Psoas muscle (tissue), 8 donors: Measurements from ENCODE around the gene EDIL3. TPM values are rescaled to one million over a fixed set of nuclear protein-coding genes. Genes with fewer than 3 reads are reported as not detected.
"Not testable (repeated sequence)": the region's sequence is repeated elsewhere in the genome, so short reads cannot be mapped to it uniquely, and the experiment has no call there.

Experiments
- ATAC-seq, 4 donors: fragments of 200-7000 bp; cut with Tn5 transposase; one replicate each; pipeline ENCODE4 v1.9.1; 2020; ENCODE audit warnings: moderate library complexity in 3 of 4, mild to moderate bottlenecking in 2 of 4
- DNase-seq, 2 donors: peaks; one replicate each; pipeline ENCODE4 v3.0.0-alpha.2; 2020
- H3K27ac ChIP-seq: fragments of 200-600 bp; one replicate; pipeline ENCODE4 v1.8.0; 2022
- H3K27me3 ChIP-seq, 3 donors: fragments of 200-600 bp in 1 of 3; one replicate each; pipeline versions ENCODE4 v1.6.1 to v1.8.0; 2013 to 2022; ENCODE audit warnings: low read length in 2 of 3, mild to moderate bottlenecking in 2 of 3, moderate library complexity in 1 of 3; ENCODE audit not compliant: insufficient read depth in 3 of 3
- H3K36me3 ChIP-seq, 2 donors: fragments of 200-600 bp in 1 of 2; one replicate each; pipeline versions ENCODE4 v1.6.1 to v1.8.0; 2013 to 2022; ENCODE audit warnings: low read depth in 1 of 2, mild to moderate bottlenecking in 1 of 2, moderate library complexity in 1 of 2; ENCODE audit not compliant: insufficient read depth in 1 of 2
- H3K4me1 ChIP-seq: fragments of 200-600 bp; one replicate; pipeline ENCODE4 v1.8.0; 2022
- H3K4me3 ChIP-seq: fragments of 200-600 bp; one replicate; pipeline ENCODE4 v1.8.0; 2022; ENCODE audit warnings: mild to moderate bottlenecking
- H3K9me3 ChIP-seq: fragments of 200-600 bp; one replicate; pipeline ENCODE4 v1.8.0; 2022
- WGBS, 3 donors: extraction: QIAGEN DNeasy Blood & Tissue Kit; methylation state at CpG; one replicate each; pipeline versions ENCODE4 v1.1.6 to v1.1.7; 2013; 5-methylcytosine and 5-hydroxymethylcytosine counted together
- intact Hi-C, 2 donors: fragments of 100-400 bp; cut with DNase I; formaldehyde crosslinking; loops; one replicate each; pipeline versions ENCODE4 v1.11.0 to v1.14.2; 2022
- polyA plus RNA-seq, 3 donors: library from polyadenylated mRNA; stranded (reverse); fragments of 200-250 nt; gene quantifications; one replicate each; pipeline ENCODE4 v1.2.3, GENCODE V29; 2013
- total RNA-seq, 4 donors: library from RNA; stranded (reverse); fragmentation: NEBNext Ultra II Directional in 2 of 4; extraction: Animal tissue kit (Norgen Biotek cat#: 25700) in 2 of 4; gene quantifications; one replicate each; pipeline versions ENCODE4 v1.2.1 to v1.2.4, GENCODE V29; 2021 to 2023
- TF ChIP-seq, protein P1 (sequence below): fragments of 200-600 bp; IDR thresholded peaks from one replicate; pipeline ENCODE4 v1.8.0; 2022; ENCODE audit warnings: antibody characterized with exemption
- donor health status: healthy with polysubstance abuse.
- donor health status: DM: no; HTN: no; CAD: no; lungs with moderate emphysema.
- donor health status: Bipolar disorder and iron deficiency.
- donor health status: healthy.
- donor health status: DM: yes; HTN: yes; CAD: no.
- donor health status: DM: no; HTN: no; CAD: no.
- donor health status: DM: no; HTN: no; CAD: no.
- donor health status: DM: yes; HTN: yes; CAD: no.

The EDIL3 gene
- total and polyA plus RNA-seq, 7 donors, result 0.11 to 0.91 (median 0.34) TPM

DNA sequence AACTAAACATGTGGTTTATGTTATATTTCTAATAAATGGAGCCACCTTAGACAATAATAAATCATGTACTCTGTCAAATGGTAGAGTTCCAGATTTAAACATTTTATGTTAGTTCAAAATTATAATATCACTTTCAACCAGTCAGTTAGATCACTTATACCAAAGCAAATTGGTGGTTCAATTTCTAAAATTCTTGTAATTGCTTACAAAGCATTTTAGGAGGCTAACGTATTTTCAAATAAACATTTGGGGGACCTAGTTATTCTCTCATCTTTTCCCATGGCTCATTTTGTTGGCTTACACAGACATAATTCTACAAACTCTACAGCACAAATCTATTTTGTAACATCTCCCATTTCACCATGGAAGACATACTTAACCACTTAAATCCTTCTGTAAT lies 39.9 kb downstream of the EDIL3 start:
- ATAC-seq, result no peak
- intact Hi-C loops, result no loop called here
- Histone ChIP-seq H3K9me3 (no peaks in the 10 kb centered on the region), H3K27ac (no peak overlapping the region), H3K36me3 (no peaks in the 10 kb centered on the region), H3K27me3 (no peaks in the 10 kb centered on the region), H3K4me3 (no peak overlapping the region), H3K4me1 (no peaks in the 10 kb centered on the region)
- TF ChIP-seq, protein P1, sequence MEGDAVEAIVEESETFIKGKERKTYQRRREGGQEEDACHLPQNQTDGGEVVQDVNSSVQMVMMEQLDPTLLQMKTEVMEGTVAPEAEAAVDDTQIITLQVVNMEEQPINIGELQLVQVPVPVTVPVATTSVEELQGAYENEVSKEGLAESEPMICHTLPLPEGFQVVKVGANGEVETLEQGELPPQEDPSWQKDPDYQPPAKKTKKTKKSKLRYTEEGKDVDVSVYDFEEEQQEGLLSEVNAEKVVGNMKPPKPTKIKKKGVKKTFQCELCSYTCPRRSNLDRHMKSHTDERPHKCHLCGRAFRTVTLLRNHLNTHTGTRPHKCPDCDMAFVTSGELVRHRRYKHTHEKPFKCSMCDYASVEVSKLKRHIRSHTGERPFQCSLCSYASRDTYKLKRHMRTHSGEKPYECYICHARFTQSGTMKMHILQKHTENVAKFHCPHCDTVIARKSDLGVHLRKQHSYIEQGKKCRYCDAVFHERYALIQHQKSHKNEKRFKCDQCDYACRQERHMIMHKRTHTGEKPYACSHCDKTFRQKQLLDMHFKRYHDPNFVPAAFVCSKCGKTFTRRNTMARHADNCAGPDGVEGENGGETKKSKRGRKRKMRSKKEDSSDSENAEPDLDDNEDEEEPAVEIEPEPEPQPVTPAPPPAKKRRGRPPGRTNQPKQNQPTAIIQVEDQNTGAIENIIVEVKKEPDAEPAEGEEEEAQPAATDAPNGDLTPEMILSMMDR, result no peak
- 30 to 36% (median 36%) methylated on average over 1 of the region's 1 CpG for WGBS, 3 donors
- no peak for DNase-seq

DNA sequence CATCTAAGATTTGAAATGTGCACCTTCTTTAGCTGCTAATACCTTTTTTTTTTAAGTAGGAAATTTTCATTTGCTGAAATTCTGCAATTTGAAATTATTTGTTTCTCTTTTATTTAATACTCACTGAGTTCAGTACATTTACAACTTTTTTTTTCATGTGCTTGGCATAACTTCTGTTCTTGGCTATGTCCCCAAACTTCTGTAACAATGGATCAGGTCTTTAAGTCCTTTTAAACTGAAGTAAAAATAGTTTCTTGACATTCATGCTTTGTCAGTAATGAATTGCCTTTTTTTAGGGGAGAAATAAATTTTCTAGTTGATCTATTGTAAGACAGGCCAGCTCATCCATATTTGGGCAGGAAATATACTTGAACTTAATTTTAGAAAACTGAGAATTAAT lies 41.5 kb downstream of the EDIL3 start:
- Histone ChIP-seq H3K4me1 (no peaks in the 10 kb centered on the region), H3K27me3 (no peaks in the 10 kb centered on the region), H3K36me3 (no peaks in the 10 kb centered on the region), H3K4me3 (no peak overlapping the region), H3K27ac (no peak overlapping the region), H3K9me3 (no peaks in the 10 kb centered on the region)
- no peak for DNase-seq
- intact Hi-C loops, result no loop called here
- TF ChIP-seq, protein P1, result no peak
- no peak for ATAC-seq

DNA sequence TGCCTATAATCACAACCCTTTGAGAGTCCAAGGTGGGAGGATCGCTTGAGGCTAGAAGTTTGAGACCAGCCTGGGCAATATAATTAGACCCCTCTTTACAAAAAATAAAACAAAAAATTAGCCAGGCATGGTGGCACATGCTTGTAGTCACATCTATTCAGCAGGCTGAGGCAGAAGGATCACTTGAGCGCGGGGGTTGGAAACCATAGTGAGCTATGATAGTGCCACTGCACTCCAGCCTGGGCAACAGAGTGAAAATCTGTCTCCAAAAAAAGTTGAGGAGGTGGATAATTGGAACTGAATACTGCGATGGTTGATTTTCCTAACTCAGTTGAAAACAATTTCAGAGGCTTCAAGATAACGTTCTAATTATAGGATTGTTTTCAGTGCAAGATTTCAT lies 52.6 kb downstream of the EDIL3 start:
- intact Hi-C loops, result no loop called here
- no peak overlapping the region for H3K27ac ChIP-seq
- no peak overlapping the region for H3K4me3 ChIP-seq
- no peaks in the 10 kb centered on the region for H3K9me3 ChIP-seq
- no peaks in the 10 kb centered on the region for H3K36me3 ChIP-seq
- 70 to 91% (median 79%) methylated on average over 5 of the region's 5 CpGs for WGBS, 3 donors
- ATAC-seq (no peak), DNase-seq (no peak)
- no peaks in the 10 kb centered on the region for H3K27me3 ChIP-seq
- no peaks in the 10 kb centered on the region for H3K4me1 ChIP-seq
- TF ChIP-seq, protein P1, result no peak

DNA sequence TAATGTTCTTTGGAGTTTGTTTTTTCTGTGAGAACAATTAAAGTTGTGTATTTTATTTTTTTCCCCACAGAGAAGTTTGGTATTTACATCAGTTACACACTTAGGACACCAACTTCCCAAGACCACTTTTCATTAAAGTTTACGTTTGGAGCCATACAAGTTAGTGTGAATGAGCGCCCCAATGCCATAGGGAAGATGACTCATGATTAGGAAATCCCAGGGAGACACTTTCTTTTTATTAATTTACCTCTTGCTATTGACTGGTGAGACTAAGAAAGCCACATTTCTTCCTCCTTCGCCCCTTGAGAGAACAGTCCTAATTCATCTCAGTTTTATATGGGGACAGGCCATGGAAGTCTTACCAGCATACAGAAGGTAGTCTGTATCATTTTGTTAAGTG lies 57.1 kb downstream of the EDIL3 start:
- no peak overlapping the region for H3K4me3 ChIP-seq
- H3K9me3 ChIP-seq, result no peaks in the 10 kb centered on the region
- H3K36me3 ChIP-seq, result no peaks in the 10 kb centered on the region
- 62 to 93% (median 82%) methylated on average over 3 of the region's 3 CpGs for WGBS, 3 donors
- DNase-seq (no peak), ATAC-seq (no peak)
- H3K27ac ChIP-seq, result no peak overlapping the region
- TF ChIP-seq, protein P1, result no peak
- no peaks in the 10 kb centered on the region for H3K4me1 ChIP-seq
- intact Hi-C loops, result no loop called here
- no peaks in the 10 kb centered on the region for H3K27me3 ChIP-seq

DNA sequence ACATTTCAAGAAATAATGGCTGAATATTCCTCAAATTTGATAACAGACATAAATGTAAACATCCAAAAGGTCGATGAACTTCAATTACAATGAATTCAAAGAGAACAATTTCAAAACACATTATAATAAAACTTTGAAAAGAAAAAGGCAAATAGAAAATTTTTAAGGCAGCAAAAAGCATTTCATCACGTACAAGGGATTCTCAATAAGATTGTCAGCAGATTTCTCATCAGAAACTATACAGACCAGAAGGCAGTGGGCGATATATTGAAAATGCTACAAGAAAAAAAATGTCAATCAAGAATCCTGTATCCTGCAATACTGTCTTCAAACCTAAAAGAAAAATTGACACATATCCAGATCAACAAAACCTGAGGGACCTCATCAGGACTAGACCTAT lies 62.0 kb downstream of the EDIL3 start:
- Histone ChIP-seq H3K27ac (no peak overlapping the region), H3K27me3 (no peaks in the 10 kb centered on the region), H3K4me3 (no peak overlapping the region), H3K4me1 (no peaks in the 10 kb centered on the region), H3K9me3 (no peaks in the 10 kb centered on the region), H3K36me3 (no peaks in the 10 kb centered on the region)
- TF ChIP-seq, protein P1, result no peak
- no peak for DNase-seq
- WGBS, 3 donors, result 83 to 89% (median 87%) methylated on average over 3 of the region's 3 CpGs
- ATAC-seq, result no peak
- intact Hi-C loops, result no loop called here

DNA sequence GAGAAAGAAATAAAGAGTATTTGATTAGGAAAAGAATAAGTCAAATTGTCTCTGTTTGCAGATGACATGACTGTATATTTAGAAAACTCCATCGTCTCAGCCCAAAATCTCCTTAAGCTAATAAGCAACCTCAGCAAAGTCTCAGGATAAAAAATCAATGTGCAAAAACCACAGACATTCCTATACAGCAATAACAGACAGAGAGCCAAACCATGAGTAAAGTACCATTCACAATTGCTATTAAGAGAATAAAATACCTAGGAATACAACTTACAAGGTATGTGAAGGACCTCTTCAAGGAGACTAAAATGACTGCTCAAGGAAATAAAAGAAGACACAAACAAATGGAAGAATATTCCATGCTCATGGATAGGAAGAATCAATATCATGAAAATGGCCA lies 66.9 kb downstream of the EDIL3 start:
- H3K4me1 ChIP-seq, H3K4me3 ChIP-seq, H3K27me3 ChIP-seq, DNase-seq, H3K9me3 ChIP-seq, intact Hi-C loops, H3K27ac ChIP-seq, H3K36me3 ChIP-seq, ATAC-seq: not testable (repeated sequence)
- WGBS, 3 donors, result 77 to 94% (median 93%) methylated on average over 1 of the region's 1 CpG

DNA sequence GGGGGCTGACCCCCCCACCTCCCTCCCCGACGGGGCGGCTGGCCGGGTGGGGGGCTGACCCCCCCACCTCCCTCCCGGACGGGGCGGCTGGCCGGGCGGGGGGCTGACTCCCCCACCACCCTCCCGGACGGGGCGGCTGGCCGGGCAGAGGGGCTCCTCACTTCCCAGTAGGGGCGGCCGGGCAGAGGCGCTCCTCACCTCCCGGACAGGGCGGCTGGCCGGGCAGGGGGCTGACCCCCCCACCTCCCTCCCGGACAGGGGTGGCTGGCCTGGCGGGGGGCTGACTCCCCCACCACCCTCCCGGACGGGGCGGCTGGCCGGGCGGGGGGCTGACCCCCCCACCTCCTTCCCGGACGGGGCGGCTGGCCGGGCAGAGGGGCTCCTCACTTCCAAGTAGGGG lies 72.4 kb downstream of the EDIL3 start:
- 95 to 97% (median 96%) methylated on average over 10 to 30 of the region's 30 CpGs for WGBS, 3 donors
- H3K27me3 ChIP-seq, H3K36me3 ChIP-seq, H3K4me1 ChIP-seq, H3K9me3 ChIP-seq, intact Hi-C loops, ATAC-seq, H3K4me3 ChIP-seq, DNase-seq, H3K27ac ChIP-seq: not testable (repeated sequence)

DNA sequence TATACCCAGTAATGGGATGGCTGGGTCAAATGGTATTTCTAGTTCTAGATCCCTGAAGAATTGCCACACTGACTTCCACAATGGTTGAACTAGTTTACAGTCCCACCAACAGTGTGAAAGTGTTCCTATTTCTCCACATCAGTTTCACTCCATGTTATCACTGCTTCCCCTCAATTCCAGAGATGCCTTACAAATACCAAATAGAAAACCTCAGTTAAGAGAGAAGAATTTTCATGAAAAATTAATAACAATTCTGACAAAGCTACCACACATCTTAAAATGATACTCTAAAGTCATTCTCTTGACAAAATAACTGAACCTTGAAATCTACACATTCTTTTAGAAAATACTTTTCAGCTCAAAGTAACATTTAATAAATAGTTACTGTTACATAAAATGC lies 74.8 kb downstream of the EDIL3 start:
- ATAC-seq, H3K27me3 ChIP-seq, H3K4me3 ChIP-seq, H3K4me1 ChIP-seq, H3K9me3 ChIP-seq, H3K36me3 ChIP-seq, intact Hi-C loops, H3K27ac ChIP-seq, DNase-seq: not testable (repeated sequence)
